ENCODE results near the gene TAF1A.

The TAF1A gene

DNA sequence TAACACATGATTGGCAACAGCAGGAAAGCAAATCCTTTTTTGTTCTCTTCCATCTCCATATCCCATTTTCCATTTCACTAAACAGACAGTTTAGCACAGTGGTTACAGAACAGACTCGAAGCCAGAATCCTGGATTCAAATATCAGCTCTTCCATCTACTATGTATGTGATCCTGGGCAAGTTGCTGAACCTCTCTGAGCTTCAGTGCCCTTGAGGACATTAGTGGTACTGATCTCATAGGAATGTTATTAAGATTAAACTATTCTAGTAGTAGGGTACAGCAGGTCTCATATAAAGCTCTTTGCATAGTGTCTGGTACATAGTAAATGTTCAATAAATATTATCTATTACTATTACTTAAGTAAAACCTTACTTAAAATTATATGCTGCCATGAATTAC is 28.1 kb downstream of the TAF1A start:
- Mint-ChIP-seq H3K36me3 (peaks cover 12% of the 10 kb centered on the region), H3K4me3 (no peak overlapping the region)

DNA sequence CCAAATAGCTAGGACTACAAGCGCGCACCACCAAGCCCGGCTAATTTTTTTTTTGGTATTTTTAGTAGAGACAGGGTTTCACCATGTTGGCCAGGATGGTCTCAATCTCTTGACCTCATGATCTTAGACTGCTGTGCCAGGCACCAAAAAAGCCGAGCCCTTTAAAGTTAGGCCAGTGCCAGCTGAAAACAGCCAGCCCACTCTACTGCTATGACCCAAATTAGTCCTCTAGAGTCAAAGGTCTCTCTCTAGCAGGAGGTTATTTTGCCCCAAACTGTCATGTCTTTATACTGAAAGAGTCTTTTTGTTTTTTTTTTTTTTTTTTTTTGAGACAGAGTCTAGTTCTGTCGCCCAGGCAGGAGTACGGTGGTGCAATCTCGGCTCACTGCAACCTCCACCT is 32.2 kb downstream of the TAF1A start:
- Mint-ChIP-seq H3K36me3 (peaks cover 12% of the 10 kb centered on the region), H3K27me3 (no peaks in the 10 kb centered on the region), H3K9me3 (ENCODE audit: low read depth) (no peaks in the 10 kb centered on the region), H3K4me1 (ENCODE audit: low read depth) (no peaks in the 10 kb centered on the region), H3K27ac (no peak overlapping the region), H3K4me3 (no peak overlapping the region)

More for the DNA sequence above, 28.1 kb downstream of the TAF1A start:
- Mint-ChIP-seq H3K9me3 (ENCODE audit: low read depth) (no peaks in the 10 kb centered on the region), H3K4me1 (ENCODE audit: low read depth) (no peaks in the 10 kb centered on the region), H3K27ac (no peak overlapping the region), H3K27me3 (no peaks in the 10 kb centered on the region)

DNA sequence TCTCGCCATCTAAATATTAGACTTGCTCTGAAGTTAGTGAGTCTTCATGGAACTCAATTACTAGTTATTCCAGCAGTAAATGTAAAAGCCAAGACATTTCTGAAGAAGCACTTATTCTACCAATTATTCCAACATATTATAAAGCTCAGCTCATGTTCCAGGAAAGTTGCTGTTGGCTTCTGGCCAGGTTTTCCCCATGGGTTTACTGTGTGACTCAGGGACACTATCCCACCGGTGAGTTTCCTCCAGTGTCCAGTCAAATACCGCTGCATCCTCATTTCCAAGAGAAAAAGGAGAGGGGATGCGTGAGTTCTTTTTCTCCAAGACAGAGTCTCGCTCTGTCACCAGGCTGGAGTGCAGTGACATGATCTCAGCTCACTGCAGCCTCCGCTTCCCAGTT is 32.6 kb downstream of the TAF1A start:
- H3K4me3 Mint-ChIP-seq = no peak overlapping the region
- H3K4me1 Mint-ChIP-seq (ENCODE audit: low read depth) = no peaks in the 10 kb centered on the region
- H3K27ac Mint-ChIP-seq = no peak overlapping the region
- no peaks in the 10 kb centered on the region for H3K9me3 Mint-ChIP-seq (ENCODE audit: low read depth)
- H3K27me3 Mint-ChIP-seq = no peaks in the 10 kb centered on the region
- peaks cover 12% of the 10 kb centered on the region for H3K36me3 Mint-ChIP-seq

DNA sequence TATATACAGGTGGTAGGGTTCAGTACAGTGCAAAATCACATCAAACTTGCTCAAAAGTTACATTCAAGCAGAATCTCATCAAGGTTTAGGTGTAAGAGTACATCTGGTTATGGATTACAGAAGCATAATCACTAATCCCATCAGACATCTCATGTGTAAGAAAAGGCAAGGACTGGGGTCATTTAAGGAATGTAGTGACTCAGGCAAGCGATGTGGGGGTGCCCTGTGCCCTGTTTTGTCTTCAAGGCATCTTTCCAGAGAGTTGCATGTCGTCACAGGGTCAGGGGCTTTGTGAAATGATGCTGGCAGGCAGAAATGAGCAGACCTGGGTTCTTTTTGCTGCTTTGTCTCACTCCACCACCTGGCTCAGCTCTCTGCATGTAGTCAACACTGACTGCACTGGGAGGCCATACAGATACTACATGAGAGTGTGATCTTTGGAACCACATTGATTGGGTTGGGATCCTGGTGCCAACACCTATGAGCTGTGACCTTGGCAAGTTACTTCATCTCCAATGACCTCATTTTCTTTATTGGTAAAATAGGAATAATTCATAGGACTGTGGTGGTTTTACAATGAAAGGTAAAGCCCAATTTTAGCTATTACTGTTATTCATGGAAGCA is 33.6 kb downstream of the TAF1A start:
- no peak overlapping the region for H3K27ac Mint-ChIP-seq
- no peak overlapping the region for H3K4me3 Mint-ChIP-seq
- peaks cover 10% of the 10 kb centered on the region for H3K36me3 Mint-ChIP-seq
- H3K4me1 Mint-ChIP-seq (ENCODE audit: low read depth) = no peaks in the 10 kb centered on the region
- no peaks in the 10 kb centered on the region for H3K9me3 Mint-ChIP-seq (ENCODE audit: low read depth)
- H3K27me3 Mint-ChIP-seq = no peaks in the 10 kb centered on the region

DNA sequence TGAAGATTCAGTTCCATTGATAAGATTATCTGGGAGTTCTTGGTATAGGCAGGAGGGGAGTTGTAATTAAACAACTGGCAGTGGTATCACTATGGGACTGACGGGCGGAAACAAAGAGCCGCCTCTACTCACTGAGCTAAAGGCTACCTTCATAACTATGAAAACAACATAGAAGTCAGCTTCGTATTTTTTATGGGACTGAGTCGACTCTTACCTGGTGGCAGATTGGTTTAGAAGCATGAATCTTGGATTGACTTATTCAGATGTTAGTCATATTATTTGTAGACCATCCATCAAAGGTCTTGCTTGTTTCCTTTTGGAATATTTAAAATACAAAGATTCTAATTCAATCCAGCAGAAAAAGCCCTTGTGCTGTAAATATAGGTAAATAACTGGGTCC is 35.6 kb downstream of the TAF1A start:
- H3K27ac Mint-ChIP-seq = no peak overlapping the region
- H3K9me3 Mint-ChIP-seq (ENCODE audit: low read depth) = no peaks in the 10 kb centered on the region
- H3K4me1 Mint-ChIP-seq (ENCODE audit: low read depth) = no peaks in the 10 kb centered on the region
- no peak overlapping the region for H3K4me3 Mint-ChIP-seq
- H3K36me3 Mint-ChIP-seq = peaks cover 10% of the 10 kb centered on the region
- no peaks in the 10 kb centered on the region for H3K27me3 Mint-ChIP-seq

DNA sequence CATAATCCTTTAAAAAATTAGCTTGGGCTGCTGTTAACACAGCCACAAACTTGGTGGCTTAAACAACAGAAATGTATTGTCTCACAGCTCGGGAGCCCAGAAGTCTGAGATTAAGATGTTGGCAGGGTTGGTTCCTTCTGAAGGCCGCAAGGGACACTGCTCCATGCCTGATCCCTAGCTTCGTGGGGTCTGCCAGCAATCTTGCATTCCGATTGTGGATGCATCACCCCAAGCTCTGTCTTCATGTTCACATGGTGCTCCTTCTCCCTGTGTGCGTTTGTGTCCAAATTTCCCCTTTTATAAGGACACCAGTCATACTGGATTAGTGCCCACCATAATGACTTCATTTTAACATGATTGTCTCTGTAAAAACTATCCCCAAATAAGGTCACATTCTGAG is 36.9 kb downstream of the TAF1A start:
- H3K27me3 Mint-ChIP-seq = no peaks in the 10 kb centered on the region
- H3K4me1 Mint-ChIP-seq (ENCODE audit: low read depth) = no peaks in the 10 kb centered on the region
- H3K27ac Mint-ChIP-seq = no peak overlapping the region
- no peaks in the 10 kb centered on the region for H3K9me3 Mint-ChIP-seq (ENCODE audit: low read depth)
- H3K4me3 Mint-ChIP-seq = no peak overlapping the region
- H3K36me3 Mint-ChIP-seq = peaks cover 10% of the 10 kb centered on the region

DNA sequence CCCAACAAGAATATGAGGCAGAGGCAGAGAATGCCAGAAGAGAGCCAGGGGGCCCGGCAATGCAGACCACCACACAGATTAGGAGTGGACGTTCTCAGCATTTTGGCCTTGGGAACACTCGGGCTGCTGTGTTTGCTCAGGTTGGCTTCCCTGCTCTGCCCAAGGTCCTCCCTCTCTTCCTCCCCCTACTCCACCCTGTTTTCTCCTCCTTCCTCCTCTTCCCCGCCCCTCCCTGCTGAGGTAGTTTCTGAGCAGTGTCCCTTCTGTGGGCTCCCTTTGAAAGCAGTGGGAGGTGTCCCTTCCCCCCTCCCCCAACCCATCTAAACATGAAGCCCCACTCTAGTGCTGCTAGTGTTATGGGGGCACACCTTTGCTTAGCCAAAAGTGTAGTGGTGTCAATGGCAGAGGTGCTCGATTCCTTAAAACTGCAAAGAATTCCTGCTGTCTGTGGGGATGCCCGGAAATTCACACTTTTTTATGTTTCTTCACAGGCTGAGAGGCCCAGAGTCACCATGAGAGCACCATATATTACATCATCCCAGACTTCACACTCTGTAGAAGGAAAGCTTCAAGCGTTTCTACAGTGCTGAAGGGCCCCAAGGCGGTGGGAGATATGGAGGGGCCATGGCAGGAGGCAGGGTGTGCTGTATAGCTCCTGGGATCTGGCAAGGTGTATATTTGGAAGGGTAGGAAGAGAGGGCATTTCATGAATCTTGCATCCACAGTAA is 41.6 kb downstream of the TAF1A start, which contains the start of gene HHIPL2:
Gene HHIPL2 (minus strand): TSS at position 161 of the 728 bp plus-strand sequence. CDS start 60 bp downstream, at position 101.
- no peaks in the 10 kb centered on the region for H3K4me1 Mint-ChIP-seq (ENCODE audit: low read depth)
- H3K4me3 Mint-ChIP-seq = no peak within 1 kb of the TSS
- no peaks in the 10 kb centered on the region for H3K36me3 Mint-ChIP-seq
- peaks cover 8% of the 10 kb centered on the region for H3K27me3 Mint-ChIP-seq
- no peaks in the 10 kb centered on the region for H3K9me3 Mint-ChIP-seq (ENCODE audit: low read depth)
- no peak within 1 kb of the TSS for H3K27ac Mint-ChIP-seq

DNA sequence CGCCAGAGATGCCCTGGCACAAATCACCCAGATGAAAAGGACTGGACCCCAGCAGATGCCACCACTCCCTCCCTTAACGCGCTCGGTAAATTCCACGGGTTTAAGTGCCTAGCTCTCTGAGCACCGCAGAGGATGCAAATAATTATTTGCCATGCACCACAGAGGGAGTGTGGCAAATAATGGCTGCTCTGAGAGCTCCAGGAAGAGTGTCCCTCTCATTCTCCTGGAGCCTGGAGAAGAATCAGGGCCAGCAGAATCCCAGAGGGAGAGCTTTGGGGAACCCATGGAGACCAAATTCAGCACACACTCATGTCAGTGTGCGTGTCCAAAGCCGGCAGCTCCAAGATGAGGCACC is 42.5 kb downstream of the TAF1A start:
- no peaks in the 10 kb centered on the region for H3K9me3 Mint-ChIP-seq (ENCODE audit: low read depth)
- no peaks in the 10 kb centered on the region for H3K36me3 Mint-ChIP-seq
- no peaks in the 10 kb centered on the region for H3K4me1 Mint-ChIP-seq (ENCODE audit: low read depth)
- no peak overlapping the region for H3K27ac Mint-ChIP-seq
- no peak overlapping the region for H3K4me3 Mint-ChIP-seq
- H3K27me3 Mint-ChIP-seq = peaks cover 10% of the 10 kb centered on the region

DNA sequence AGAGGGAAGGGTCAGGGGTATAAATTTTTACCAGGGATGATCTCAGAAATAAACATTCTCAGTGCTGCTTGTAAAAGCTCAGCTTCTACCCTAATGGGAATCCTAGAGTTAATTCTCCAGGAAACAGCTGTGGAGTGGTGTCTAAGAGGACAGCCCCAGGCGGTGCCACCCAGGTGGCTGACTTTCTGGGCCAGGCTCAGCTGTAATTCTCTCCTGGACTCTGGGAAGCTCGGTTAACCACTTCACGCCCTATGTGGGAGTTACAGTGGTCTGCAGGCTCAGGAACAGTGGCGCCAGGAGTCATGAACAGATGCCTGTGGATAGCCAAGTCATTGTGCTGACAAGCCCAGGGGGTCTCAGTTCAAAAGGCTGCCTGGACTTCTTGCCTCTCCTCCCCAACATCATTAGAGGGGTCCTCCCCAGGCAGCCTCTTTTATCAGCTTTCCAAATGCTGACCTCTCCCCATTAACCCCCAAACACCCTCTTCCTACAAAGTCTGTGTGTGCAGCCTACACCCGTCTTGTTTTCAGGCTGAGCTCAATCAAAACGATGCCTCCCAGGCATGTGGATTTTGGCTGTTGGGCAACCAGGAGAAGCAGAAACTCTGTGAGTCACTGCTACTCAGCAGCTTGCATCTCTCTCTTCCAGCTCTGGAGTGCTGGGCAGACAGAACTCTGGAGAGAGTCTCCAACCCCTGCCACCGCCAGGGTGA is 43.0 kb downstream of the TAF1A start:
- Mint-ChIP-seq H3K27ac (no peak overlapping the region), H3K36me3 (no peaks in the 10 kb centered on the region), H3K4me3 (no peak overlapping the region), H3K27me3 (peaks cover 10% of the 10 kb centered on the region), H3K9me3 (ENCODE audit: low read depth) (no peaks in the 10 kb centered on the region), H3K4me1 (ENCODE audit: low read depth) (no peaks in the 10 kb centered on the region)

DNA sequence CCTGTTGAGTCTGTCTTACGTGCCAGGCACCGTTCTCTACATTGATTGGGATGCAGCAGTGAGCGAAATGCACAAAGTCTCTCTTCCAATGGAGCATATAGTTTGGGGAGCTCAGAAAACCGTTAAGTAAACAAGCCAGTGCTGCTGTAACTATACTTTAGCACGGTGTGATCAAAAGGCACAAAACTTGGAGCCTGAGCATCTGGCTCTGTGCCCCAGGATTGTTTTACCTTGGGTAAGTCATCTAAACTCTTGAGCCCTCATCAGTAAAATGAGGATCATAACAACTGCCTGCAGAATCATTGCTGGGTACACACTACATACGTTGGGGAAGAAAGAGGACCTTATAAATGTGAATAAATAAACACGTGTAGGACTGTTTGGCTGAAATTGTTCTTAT is 43.6 kb downstream of the TAF1A start:
- H3K27me3 Mint-ChIP-seq = peaks cover 10% of the 10 kb centered on the region
- no peak overlapping the region for H3K27ac Mint-ChIP-seq
- H3K4me1 Mint-ChIP-seq (ENCODE audit: low read depth) = no peaks in the 10 kb centered on the region
- H3K9me3 Mint-ChIP-seq (ENCODE audit: low read depth) = no peaks in the 10 kb centered on the region
- no peaks in the 10 kb centered on the region for H3K36me3 Mint-ChIP-seq
- no peak overlapping the region for H3K4me3 Mint-ChIP-seq

DNA sequence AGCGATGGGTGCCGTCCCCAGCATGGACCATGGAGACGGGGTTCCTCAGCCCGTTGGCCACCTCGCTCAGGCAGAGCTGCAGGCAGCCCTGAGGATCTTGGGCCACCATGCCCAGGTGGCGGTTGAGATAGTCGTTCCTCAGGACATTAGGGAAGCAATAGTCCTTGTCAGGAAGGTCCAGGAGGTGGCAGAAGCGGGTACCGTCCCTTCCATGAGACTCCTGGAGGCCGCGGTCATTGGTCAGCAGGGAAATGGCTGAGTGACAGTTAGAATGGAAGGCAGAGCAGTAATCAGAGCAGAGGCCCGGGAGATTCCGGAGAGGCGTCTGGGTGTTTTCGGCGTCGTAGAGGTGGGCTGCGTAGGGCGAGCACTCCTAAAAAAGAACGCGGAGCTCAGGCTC is 45.9 kb downstream of the TAF1A start:
- H3K4me3 Mint-ChIP-seq = no peak overlapping the region
- no peaks in the 10 kb centered on the region for H3K4me1 Mint-ChIP-seq (ENCODE audit: low read depth)
- H3K27ac Mint-ChIP-seq = no peak overlapping the region
- no peaks in the 10 kb centered on the region for H3K9me3 Mint-ChIP-seq (ENCODE audit: low read depth)
- H3K36me3 Mint-ChIP-seq = no peaks in the 10 kb centered on the region
- H3K27me3 Mint-ChIP-seq = peaks cover 10% of the 10 kb centered on the region

DNA sequence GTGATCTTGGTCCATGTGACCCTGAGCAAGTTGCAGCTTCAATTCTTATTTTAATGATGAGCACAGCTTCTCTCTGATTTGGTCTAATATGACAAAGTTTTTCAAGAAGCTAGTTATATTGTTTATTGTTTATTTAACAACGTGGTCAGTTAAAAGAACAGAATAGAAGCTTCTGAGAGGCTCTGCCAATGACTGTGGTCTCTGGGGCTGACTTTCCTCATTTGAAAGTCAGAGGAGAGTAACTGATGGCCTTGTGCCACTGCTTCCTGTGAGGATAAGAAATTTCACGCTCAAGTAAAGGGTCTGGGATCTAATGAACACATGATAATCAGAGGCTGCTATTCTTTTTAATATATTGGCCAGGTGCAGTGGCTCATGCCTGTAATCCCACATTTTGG is 49.1 kb downstream of the TAF1A start:
- no peaks in the 10 kb centered on the region for H3K9me3 Mint-ChIP-seq (ENCODE audit: low read depth)
- H3K4me1 Mint-ChIP-seq (ENCODE audit: low read depth) = no peaks in the 10 kb centered on the region
- no peak overlapping the region for H3K4me3 Mint-ChIP-seq
- no peak overlapping the region for H3K27ac Mint-ChIP-seq
- H3K27me3 Mint-ChIP-seq = peaks cover 5% of the 10 kb centered on the region
- no peaks in the 10 kb centered on the region for H3K36me3 Mint-ChIP-seq

DNA sequence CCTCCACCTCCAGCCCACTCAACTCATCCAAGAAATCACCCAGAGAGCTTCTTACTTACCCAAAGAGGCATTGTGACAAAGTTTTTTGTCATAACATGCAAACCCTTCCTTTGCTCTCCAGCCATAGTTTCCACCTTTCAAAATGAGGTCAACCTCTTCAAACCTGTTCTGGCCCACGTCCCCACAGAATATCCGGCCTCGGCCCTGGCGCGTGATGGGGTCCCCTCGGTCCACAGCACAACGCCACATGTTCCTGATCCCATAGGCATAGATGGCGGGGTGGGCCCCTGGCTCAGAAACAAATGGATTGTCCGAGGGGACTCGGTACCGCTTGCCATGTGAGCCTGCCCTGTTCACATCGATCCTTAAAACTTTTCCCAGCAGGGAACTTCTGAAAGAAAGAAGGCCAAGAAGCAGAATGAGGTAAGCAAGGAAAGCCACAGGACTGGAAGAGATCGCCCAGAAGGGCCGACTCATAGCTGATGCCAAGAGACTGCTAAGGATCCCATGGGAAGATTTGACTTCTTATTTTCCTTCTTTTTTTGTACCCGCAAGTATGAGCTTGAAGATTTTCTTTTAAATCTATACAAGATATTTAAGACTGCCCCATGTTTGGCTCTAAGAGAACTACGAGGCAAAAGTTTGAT is 49.7 kb downstream of the TAF1A start:
- Mint-ChIP-seq H3K4me1 (ENCODE audit: low read depth) (no peaks in the 10 kb centered on the region), H3K27me3 (peaks cover 5% of the 10 kb centered on the region), H3K36me3 (no peaks in the 10 kb centered on the region), H3K27ac (no peak overlapping the region), H3K4me3 (no peak overlapping the region), H3K9me3 (ENCODE audit: low read depth) (no peaks in the 10 kb centered on the region)

DNA sequence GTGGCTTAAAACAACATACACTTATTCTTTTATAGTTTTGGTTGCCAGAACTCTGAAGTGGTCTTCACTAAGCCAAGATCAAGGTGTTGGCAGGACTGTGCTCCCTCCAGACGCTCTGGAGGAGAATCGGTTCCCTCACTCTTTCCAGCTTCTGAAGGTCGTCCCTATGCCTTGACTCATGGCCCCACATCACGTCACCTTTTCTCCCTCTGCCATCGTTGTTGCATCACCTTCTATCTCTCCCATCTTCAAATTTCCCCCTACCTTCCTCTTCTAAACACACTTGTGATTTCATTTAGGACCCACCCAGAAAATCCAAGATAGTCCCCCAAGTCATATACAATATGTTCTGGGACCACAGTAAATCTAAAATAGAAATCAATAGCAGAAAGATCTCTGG is 54.3 kb downstream of the TAF1A start:
- no peaks in the 10 kb centered on the region for H3K9me3 Mint-ChIP-seq (ENCODE audit: low read depth)
- no peak overlapping the region for H3K4me3 Mint-ChIP-seq
- no peaks in the 10 kb centered on the region for H3K4me1 Mint-ChIP-seq (ENCODE audit: low read depth)
- no peaks in the 10 kb centered on the region for H3K27me3 Mint-ChIP-seq
- no peak overlapping the region for H3K27ac Mint-ChIP-seq
- peaks cover 4% of the 10 kb centered on the region for H3K36me3 Mint-ChIP-seq

DNA sequence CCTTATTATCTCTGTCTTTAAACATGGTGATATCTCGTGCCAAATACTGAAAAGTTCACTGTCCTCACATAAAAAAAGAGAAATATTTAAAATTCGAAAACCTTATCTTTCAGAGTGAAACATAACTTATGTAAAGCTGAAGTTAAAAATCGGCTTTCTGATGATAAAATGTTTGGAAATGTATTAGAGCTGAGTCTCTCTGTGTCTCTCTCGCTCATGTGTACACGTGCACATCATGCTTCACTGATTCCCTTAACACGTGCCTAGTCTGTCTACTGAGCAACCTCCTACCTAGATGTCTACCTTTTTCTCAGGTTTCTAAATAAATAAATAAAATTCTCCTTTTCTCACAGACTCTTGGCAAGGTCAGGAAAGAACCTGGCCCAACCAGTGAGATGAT is 58.9 kb downstream of the TAF1A start:
- Mint-ChIP-seq H3K27ac (no peak overlapping the region), H3K27me3 (peaks cover 6% of the 10 kb centered on the region), H3K4me3 (no peak overlapping the region), H3K9me3 (ENCODE audit: low read depth) (peaks cover 6% of the 10 kb centered on the region), H3K4me1 (ENCODE audit: low read depth) (no peaks in the 10 kb centered on the region), H3K36me3 (peaks cover 11% of the 10 kb centered on the region)
